Activated CD4-positive, alpha-beta memory T cell treated with anti-CD3 and anti-CD28 coated beads, Interleukin-2, amount 10 ng/mL, durations not matched to agents 7 days and 5 days (primary cell): ENCODE measurements around the gene CHRNA10. TPM values are rescaled to one million over a fixed set of nuclear protein-coding genes. Genes with fewer than 3 reads are reported as not detected.
A peak's percentile ranks its signal among the peaks of the same experiment; 100 is the strongest.
"Not testable (repeated sequence)": the region's sequence is repeated elsewhere in the genome, so short reads cannot be mapped to it uniquely, and the experiment has no call there.

Experiments
- CTCF ChIA-PET: fragments of 350-600 bp; sonication (Branson Sonifier 250); formaldehyde crosslinking; loops from one replicate; lab custom pipeline; 2021; ENCODE audit warnings: antibody characterized with exemption, inconsistent platforms; lab: Charles Lee
- POLR2A ChIA-PET: fragments of 350-600 bp; sonication (Branson Sonifier 250); formaldehyde crosslinking; loops from one replicate; lab custom pipeline; 2021; ENCODE audit warnings: antibody characterized with exemption; lab: Charles Lee
- DNase-seq: peaks from one replicate; pipeline ENCODE4 v3.0.0-alpha.2; 2020
- H3K27ac Mint-ChIP-seq: one replicate; pipeline ENCODE4 v1.8.0; 2021; ENCODE audit warnings: mild to moderate bottlenecking, mixed read lengths
- H3K27me3 Mint-ChIP-seq: one replicate; pipeline ENCODE4 v1.8.0; 2021; ENCODE audit warnings: mixed read lengths
- H3K36me3 Mint-ChIP-seq: one replicate; pipeline ENCODE4 v1.8.0; 2021; ENCODE audit warnings: low read depth, mixed read lengths
- H3K4me1 Mint-ChIP-seq: one replicate; pipeline ENCODE4 v1.8.0; 2021; ENCODE audit warnings: mixed read lengths
- H3K4me3 Mint-ChIP-seq: one replicate; pipeline ENCODE4 v1.8.0; 2021; ENCODE audit warnings: mild to moderate bottlenecking, mixed read lengths
- H3K9me3 Mint-ChIP-seq: one replicate; pipeline ENCODE4 v1.8.0; 2021; ENCODE audit warnings: mixed read lengths
- total RNA-seq, 2 experiments: library from RNA; stranded (reverse); gene quantifications; one replicate each; pipeline ENCODE4 v1.2.3, GENCODE V29; 2021

Gene CHRNA10
- total RNA-seq, 2 experiments from 2014 or later, result 1.5 to 1.6 TPM

DNA sequence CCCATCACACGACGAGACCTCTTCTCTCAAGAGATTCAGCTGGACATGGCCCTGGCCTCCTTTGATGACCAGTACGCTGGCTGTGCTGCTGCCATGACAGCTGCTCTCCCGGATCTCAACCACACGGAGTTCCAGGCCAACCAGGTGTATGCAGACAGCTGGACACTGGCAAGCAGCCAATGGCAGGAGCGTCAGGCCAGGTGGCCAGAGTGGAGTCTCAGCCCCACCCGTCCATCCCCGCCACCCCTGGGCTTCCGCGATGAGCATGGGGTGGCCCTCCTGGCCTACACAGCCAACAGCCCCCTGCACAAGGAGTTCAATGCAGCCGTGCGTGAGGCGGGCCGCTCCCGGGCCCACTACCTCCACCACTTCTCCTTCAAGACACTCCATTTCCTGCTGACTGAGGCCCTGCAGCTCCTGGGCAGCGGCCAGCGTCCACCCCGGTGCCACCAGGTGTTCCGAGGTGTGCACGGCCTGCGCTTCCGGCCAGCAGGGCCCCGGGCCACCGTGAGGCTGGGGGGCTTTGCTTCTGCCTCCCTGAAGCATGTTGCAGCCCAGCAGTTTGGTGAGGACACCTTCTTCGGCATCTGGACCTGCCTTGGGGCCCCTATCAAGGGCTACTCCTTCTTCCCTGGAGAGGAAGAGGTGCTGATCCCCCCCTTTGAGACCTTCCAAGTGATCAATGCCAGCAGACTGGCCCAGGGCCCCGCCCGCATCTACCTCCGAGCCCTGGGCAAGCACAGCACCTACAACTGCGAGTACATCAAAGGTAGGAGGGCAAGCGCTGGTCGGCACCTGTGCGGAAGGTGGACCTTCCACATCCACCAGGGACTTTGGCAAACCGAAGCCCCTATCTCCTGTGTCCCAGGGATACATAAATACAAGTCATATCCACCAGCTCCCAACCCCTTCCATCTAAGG is 11.3 kb downstream of the CHRNA10 start:
- Mint-ChIP-seq H3K9me3 (no peaks in the 10 kb centered on the region), H3K36me3 (peaks cover 5% of the 10 kb centered on the region), H3K4me3 (no peak overlapping the region), H3K27ac (no peak overlapping the region), H3K27me3 (peaks cover 12% of the 10 kb centered on the region), H3K4me1 (no peaks in the 10 kb centered on the region)
- ChIA-PET CTCF (no interaction called here), POLR2A (no interaction called here)
- DNase-seq, result no peak

DNA sequence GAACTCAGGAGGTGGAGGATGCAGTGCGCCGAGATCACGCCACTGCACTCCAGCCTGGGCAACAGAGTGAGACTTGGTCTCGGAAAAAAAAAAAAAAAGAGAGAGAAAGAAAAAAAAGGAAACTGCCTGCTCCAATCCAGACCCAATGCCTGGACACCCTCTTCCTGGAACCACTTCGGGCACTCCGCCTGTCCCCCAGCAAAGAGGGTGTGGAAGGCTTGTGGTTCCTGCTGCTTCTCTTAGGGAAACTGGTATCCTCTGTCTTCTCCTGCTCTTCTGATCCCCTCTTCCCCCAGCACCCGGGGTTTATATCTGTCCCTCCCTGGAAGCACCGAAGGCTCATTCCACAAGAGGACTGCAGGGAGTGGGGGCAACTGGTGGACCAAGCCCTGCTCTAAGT is 12.9 kb downstream of the CHRNA10 start:
- Mint-ChIP-seq H3K27ac (no peak overlapping the region), H3K4me3 (no peak overlapping the region), H3K27me3 (peaks cover 12% of the 10 kb centered on the region), H3K4me1 (no peaks in the 10 kb centered on the region), H3K9me3 (no peaks in the 10 kb centered on the region), H3K36me3 (no peaks in the 10 kb centered on the region)
- CTCF ChIA-PET, result no interaction called here
- no peak for DNase-seq
- POLR2A ChIA-PET, result no interaction called here

DNA sequence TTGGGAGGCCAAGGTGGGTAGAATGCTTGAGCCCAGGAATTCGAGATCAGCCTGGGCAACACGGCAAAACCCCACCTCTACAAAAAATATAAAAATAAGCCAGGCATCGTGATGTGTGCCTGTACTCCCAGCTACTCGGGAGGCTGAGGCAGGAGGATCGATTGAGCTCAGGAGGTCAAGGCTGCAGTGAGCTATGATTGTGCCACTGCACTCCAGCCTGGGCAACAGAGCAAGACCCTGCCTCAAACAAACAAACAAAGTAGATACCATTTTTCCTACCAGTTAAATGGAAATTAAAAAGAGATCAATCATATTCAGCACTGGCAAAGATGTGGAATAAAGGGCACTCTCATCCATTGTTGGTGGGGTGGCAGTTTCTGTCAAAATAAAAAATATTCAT is 13.9 kb downstream of the CHRNA10 start:
- H3K4me1 Mint-ChIP-seq, result not testable (repeated sequence)

DNA sequence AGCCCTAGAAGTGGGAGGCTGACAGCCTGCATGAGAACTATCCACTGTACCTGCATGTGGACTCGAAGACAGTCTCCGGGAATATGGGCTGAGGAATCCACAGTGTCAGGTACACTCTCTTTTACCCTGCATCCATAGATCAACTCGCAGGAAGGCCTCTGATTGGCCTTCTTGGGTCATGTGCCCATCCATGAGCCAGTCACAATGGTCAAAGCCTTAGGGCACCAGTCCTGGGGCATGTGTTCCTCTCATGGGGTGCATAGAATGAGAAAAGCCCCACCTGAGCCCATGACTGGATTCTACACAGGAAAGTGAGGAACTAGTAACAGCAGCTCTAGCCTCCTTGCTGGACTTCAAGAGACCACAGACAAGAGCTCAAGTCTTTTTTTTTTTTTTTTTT is 15.6 kb downstream of the CHRNA10 start:
- Mint-ChIP-seq H3K27ac (no peak overlapping the region), H3K27me3 (peaks cover 23% of the 10 kb centered on the region), H3K4me1 (no peaks in the 10 kb centered on the region), H3K36me3 (no peaks in the 10 kb centered on the region), H3K9me3 (no peaks in the 10 kb centered on the region), H3K4me3 (no peak overlapping the region)
- no peak for DNase-seq
- POLR2A ChIA-PET, result no interaction called here
- CTCF ChIA-PET, result no interaction called here

More for the DNA sequence above, 13.9 kb downstream of the CHRNA10 start:
- H3K9me3 Mint-ChIP-seq, CTCF ChIA-PET, H3K36me3 Mint-ChIP-seq, H3K27ac Mint-ChIP-seq, H3K4me3 Mint-ChIP-seq, DNase-seq, POLR2A ChIA-PET: not testable (repeated sequence)
- peaks cover 12% of the 10 kb centered on the region for H3K27me3 Mint-ChIP-seq

DNA sequence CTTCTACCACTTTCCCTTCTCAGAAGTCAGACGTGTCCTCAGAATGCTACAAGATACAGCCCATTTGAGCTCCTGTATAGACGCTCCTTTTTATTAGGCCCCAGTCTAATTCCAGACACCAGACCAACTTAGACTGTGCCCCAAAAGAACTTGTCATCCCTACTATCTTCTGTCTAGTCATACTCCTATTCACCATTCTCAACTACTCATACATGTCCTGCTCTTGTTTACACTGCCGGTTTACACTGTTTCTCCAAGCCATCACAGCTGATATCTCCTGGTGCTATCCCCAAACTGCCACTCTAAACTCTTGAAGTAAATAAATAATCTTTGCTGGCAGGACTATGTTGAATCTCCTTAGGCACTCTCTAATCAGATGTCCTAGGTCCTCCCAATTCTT is 18.7 kb downstream of the CHRNA10 start:
- H3K27ac Mint-ChIP-seq, CTCF ChIA-PET, H3K4me1 Mint-ChIP-seq, H3K9me3 Mint-ChIP-seq, H3K36me3 Mint-ChIP-seq, POLR2A ChIA-PET, DNase-seq, H3K4me3 Mint-ChIP-seq: not testable (repeated sequence)
- peaks cover 40% of the 10 kb centered on the region for H3K27me3 Mint-ChIP-seq

DNA sequence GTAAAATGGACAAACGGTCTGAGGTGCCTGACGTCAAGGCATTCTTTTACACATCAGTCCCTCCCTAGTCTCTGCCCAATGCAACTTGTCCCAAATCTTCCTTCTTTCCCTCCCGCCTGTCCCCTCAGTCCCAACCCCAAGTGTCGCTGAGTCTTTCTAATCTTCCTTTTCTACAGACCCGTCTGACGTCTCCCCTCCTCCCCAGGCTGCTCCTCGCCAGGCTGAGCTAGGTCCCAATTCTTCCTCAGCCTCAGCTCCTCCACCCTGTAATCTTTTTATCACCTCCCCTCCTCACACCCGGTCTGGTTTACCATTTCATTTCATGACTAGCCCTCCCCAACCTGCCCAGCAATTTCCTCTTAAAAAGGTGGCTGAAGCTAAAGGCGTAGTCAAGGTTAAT is 21.8 kb downstream of the CHRNA10 start:
- H3K27ac Mint-ChIP-seq, H3K4me1 Mint-ChIP-seq, CTCF ChIA-PET, H3K36me3 Mint-ChIP-seq, POLR2A ChIA-PET, H3K4me3 Mint-ChIP-seq, DNase-seq, H3K9me3 Mint-ChIP-seq: not testable (repeated sequence)
- peaks cover 46% of the 10 kb centered on the region for H3K27me3 Mint-ChIP-seq

DNA sequence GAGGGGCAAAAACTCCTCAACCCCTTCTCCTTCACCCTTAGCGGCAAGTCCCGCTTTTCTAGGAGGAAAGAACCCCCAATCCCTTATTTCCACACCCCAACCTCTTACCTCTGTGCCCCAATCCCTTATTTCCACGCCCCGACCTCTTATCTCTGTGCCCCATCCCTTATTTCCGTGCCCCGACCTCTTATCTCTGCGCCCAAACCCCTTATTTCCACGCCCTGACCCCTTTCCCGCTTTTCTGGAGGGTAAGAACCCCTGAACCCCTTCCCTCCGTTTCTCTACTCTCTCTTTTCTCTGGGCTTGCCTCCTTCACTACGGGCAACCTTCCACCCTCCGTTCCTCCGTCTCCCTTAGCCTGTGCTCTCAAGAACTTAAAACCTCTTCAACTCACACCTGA is 22.3 kb downstream of the CHRNA10 start:
- POLR2A ChIA-PET, H3K36me3 Mint-ChIP-seq, CTCF ChIA-PET: not testable (repeated sequence)

DNA sequence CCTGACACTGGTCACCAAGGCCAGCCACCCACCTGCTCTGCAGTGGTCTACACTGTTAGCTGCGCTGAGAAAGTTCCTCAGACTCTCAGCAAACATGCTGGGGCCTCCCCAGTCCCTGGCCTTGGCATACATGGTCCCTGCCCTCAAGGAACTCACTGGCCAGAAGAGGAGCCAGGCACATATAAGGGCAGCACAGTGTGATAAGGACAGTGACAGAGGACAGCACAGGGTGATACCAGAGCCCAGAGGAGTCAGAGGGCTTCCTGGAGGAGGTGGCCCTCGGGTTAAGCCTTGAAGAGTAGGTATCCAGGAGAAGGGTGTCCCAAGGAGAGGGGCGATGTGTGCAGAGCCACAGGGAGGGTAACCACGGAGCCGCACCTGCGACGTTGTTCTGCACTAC is 25.6 kb downstream of the CHRNA10 start:
- H3K4me1 Mint-ChIP-seq, result peaks cover 9% of the 10 kb centered on the region
- peaks cover 57% of the 10 kb centered on the region for H3K27me3 Mint-ChIP-seq
- H3K27ac Mint-ChIP-seq, result no peak overlapping the region

More for the DNA sequence above, 22.3 kb downstream of the CHRNA10 start:
- not testable (repeated sequence) for DNase-seq, H3K4me1 Mint-ChIP-seq, H3K9me3 Mint-ChIP-seq, H3K27ac Mint-ChIP-seq, H3K4me3 Mint-ChIP-seq
- H3K27me3 Mint-ChIP-seq, result peaks cover 48% of the 10 kb centered on the region

DNA sequence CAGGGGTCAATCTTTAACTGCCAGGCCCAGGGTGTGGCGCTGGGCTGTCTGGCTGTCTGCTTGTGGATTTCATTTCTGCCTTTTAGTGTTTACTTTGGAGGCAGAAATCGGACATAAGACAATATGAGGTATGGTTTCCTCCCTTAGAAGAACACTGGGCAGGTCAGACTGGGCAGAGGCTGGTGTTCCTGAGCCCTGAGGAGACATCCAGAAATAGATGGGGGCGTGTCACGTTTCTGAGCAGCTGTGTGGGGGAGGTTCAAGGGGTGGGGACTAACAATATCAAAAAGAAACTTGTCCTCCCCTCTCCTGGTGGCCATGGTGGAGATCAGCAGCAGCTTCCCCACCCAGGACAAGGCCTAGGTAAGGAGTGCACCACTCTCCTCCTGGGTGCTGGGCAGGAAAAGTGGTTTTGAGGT is 26.4 kb downstream of the CHRNA10 start, which contains the start of gene ART1:
TSS of gene ART1 (plus strand) at position 312 of the 419 bp plus-strand sequence. CDS start 14,086 bp downstream, outside the sequence.
- no peaks in the 10 kb centered on the region for H3K9me3 Mint-ChIP-seq
- H3K27ac Mint-ChIP-seq, result no peak within 1 kb of the TSS
- H3K36me3 Mint-ChIP-seq, result no peaks in the 10 kb centered on the region
- peaks cover 54% of the 10 kb centered on the region for H3K27me3 Mint-ChIP-seq
- no peak within 1 kb of the TSS for H3K4me3 Mint-ChIP-seq
- H3K4me1 Mint-ChIP-seq, result peaks cover 9% of the 10 kb centered on the region
- no peak for DNase-seq
- ChIA-PET POLR2A (no interaction called here), CTCF (no interaction called here)

More for the DNA sequence above, 25.6 kb downstream of the CHRNA10 start:
- H3K9me3 Mint-ChIP-seq, result no peaks in the 10 kb centered on the region
- ChIA-PET CTCF (no interaction called here), POLR2A (no interaction called here)
- no peak for DNase-seq
- H3K4me3 Mint-ChIP-seq, result no peak overlapping the region
- no peaks in the 10 kb centered on the region for H3K36me3 Mint-ChIP-seq

DNA sequence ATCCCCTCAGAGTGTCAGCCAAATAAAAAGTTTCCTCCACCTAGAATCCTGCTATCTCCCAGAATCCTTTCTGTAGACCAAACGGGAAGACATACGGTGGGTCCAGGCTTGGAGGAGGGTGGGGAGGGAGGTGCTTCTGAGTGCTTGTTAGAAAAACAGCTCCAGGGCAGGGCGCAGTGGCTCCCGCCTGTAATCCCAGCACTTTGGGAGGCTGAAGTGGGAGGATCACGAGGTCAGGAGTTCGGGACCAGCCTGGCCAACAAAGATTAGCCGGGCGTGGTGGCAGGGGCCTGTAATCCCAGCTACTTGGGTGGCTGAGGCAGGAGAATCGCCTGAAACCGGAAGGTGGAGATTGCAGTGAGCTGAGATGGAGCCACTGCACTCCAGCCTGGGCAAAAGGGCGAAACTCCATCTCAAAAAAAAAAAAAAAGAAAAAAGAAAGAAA is 28.1 kb downstream of the CHRNA10 start:
- DNase-seq, CTCF ChIA-PET, H3K9me3 Mint-ChIP-seq, POLR2A ChIA-PET, H3K4me1 Mint-ChIP-seq, H3K27ac Mint-ChIP-seq, H3K36me3 Mint-ChIP-seq, H3K4me3 Mint-ChIP-seq: not testable (repeated sequence)
- H3K27me3 Mint-ChIP-seq, result peaks cover 38% of the 10 kb centered on the region

DNA sequence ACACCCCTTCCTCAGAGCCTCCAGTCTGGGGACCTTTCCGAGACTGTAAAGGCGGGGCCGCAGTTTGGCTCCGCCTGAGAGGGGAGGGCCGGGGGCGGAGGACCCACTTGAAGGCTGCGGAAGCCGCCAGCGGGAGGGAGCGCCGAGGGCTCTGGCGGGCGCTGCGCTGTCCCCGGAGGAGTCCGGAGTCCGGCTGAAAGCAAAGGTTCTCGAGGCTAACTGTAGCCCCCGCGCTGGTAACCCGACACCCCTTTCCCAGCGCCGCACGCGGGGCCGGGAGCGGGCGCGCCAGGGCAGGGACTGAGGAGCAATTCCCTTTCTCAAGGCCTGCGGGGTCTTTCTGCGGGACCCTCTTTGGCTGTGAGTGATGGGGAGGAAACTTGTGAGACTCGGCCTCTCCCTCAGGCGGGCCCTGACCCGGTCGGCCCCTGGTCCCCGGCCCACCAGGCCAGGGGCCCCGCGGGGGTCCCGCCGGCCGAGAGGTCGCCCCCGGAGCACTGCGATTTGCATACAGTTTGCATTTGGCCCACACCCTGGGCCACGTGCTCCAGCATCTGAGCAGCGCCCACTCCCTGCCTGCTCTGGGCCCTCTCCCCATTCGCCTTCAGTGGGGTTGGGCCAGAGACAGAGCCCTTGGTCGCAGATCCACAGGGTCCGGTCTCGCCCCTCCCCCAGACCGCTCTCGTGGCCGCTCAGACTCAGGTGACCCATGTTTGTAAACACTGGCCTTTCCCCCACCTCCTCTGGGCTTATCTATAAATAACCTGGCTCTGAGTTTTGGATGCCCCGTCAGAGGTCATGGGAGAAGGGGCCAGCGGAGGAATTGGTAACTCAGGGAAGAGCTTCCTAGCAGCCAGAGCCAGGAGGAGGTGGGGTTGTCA is 28.9 kb downstream of the CHRNA10 start:
- no peak overlapping the region for H3K27ac Mint-ChIP-seq
- CTCF ChIA-PET, result no interaction called here
- peak overlapping the region; percentile 61 for H3K4me3 Mint-ChIP-seq
- H3K4me1 Mint-ChIP-seq, result peaks cover 9% of the 10 kb centered on the region
- no peaks in the 10 kb centered on the region for H3K36me3 Mint-ChIP-seq
- DNase-seq, result peak; percentile 72
- POLR2A ChIA-PET, result no interaction called here
- peaks cover 35% of the 10 kb centered on the region for H3K27me3 Mint-ChIP-seq
- no peaks in the 10 kb centered on the region for H3K9me3 Mint-ChIP-seq

DNA sequence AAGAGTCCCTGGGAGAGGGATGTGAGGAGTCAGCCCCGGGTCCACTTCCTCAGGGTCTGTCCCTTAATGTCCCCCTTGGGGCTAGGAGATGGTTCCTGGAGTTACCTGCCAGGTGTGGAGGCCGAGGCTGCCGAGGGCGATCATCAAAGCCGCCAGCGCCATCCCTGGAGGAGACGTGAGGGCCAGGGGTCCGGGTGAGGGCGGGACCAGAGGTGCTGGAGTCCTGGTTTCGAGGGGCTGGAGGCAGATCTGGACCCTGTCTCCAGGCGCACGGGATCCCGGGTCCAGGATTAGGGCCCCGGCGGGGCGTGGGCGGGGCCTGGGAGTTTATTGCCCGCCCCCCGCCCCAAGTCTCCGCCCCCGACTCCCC is 29.5 kb downstream of the CHRNA10 start, which contains the start of gene ART5:
TSS of gene ART5 (minus strand) at position 292 of the 370 bp plus-strand sequence. CDS start at position 162, 130 bp downstream.
- ChIA-PET CTCF (no interaction called here), POLR2A (no interaction called here)
- no peak for DNase-seq
- Mint-ChIP-seq H3K4me1 (peaks cover 9% of the 10 kb centered on the region), H3K9me3 (no peaks in the 10 kb centered on the region), H3K27me3 (peaks cover 34% of the 10 kb centered on the region), H3K36me3 (no peaks in the 10 kb centered on the region), H3K27ac (no peak within 1 kb of the TSS), H3K4me3 (peak within 1 kb of the TSS; percentile 61)

DNA sequence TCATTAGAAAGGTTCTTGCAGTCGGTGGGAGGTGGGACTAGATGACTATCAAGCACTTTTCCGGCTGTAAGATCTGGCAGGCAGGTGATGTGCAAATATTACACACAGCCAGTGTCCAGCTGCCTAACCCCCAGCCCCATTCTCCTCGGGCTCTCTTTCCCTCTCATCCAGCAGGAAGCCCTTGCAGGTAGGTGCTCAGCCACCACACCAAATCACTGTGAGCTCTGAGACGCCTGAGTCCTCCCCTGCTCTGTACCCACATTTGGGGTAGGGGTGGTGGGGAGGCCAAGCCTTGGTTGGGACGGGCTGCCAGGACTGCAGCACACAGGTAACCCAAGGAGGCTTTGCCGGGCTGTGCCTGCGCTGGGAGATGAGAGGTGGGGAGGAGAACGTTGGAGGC is 30.0 kb downstream of the CHRNA10 start:
- Mint-ChIP-seq H3K4me1 (peaks cover 9% of the 10 kb centered on the region), H3K36me3 (no peaks in the 10 kb centered on the region), H3K4me3 (peak overlapping the region; percentile 3), H3K27ac (no peak overlapping the region), H3K27me3 (peaks cover 35% of the 10 kb centered on the region), H3K9me3 (no peaks in the 10 kb centered on the region)
- DNase-seq, result no peak
- CTCF ChIA-PET, result no interaction called here
- POLR2A ChIA-PET, result no interaction called here
